Measurements from ENCODE around the gene TMEM89. TPM values are rescaled to one million over a fixed set of nuclear protein-coding genes. Genes with fewer than 3 reads are reported as not detected.

The TMEM89 gene
- total and polyA plus RNA-seq, 2 experiments from 2014 or later: not detected

DNA sequence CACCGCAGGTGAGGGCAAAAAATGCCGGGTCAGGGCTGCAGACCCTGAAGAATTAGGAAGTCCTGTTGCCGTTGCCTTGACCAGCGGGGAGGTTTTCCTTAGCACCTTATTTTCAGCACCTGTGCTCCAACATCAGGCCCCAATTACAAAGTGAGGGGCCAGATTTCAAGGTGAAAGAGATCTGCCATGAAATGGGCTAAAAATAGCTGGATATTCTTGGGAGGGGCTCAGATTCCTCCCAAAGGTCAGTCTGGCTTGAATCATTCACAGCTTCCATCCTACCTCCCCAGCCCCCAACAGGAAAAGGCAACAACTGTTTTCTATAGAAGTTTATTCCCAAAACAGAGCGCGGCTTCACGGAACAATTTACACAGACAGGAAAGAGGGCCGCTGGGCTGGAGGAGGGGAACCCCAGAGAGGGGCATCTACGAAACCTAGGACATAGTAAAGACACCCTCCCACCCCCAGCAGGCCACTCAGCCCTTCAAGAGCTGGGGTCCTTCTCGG, 14.6 kb upstream of the TMEM89 start (continued):
- TF ChIP-seq, protein P1, sequence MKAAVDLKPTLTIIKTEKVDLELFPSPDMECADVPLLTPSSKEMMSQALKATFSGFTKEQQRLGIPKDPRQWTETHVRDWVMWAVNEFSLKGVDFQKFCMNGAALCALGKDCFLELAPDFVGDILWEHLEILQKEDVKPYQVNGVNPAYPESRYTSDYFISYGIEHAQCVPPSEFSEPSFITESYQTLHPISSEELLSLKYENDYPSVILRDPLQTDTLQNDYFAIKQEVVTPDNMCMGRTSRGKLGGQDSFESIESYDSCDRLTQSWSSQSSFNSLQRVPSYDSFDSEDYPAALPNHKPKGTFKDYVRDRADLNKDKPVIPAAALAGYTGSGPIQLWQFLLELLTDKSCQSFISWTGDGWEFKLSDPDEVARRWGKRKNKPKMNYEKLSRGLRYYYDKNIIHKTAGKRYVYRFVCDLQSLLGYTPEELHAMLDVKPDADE (IDR thresholded peaks at IDR 0.05): no peak
- no peak for TF ChIP-seq CREB1 (CRISPR knock-in tag; IDR thresholded peaks at IDR 0.05; ENCODE audit: low read depth)
- TF ChIP-seq EZH2phosphoT487 (IDR thresholded peaks at IDR 0.05; ENCODE audit: unreplicated experiment): no peak
- TF ChIP-seq, protein P2, sequence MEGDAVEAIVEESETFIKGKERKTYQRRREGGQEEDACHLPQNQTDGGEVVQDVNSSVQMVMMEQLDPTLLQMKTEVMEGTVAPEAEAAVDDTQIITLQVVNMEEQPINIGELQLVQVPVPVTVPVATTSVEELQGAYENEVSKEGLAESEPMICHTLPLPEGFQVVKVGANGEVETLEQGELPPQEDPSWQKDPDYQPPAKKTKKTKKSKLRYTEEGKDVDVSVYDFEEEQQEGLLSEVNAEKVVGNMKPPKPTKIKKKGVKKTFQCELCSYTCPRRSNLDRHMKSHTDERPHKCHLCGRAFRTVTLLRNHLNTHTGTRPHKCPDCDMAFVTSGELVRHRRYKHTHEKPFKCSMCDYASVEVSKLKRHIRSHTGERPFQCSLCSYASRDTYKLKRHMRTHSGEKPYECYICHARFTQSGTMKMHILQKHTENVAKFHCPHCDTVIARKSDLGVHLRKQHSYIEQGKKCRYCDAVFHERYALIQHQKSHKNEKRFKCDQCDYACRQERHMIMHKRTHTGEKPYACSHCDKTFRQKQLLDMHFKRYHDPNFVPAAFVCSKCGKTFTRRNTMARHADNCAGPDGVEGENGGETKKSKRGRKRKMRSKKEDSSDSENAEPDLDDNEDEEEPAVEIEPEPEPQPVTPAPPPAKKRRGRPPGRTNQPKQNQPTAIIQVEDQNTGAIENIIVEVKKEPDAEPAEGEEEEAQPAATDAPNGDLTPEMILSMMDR (conservative IDR thresholded peaks at IDR 0.05; ENCODE audit: low read depth in 2 of 2): no peak
- no peak for TF ChIP-seq NANOG (IDR thresholded peaks at IDR 0.05; ENCODE audit: borderline replicate concordance)

DNA sequence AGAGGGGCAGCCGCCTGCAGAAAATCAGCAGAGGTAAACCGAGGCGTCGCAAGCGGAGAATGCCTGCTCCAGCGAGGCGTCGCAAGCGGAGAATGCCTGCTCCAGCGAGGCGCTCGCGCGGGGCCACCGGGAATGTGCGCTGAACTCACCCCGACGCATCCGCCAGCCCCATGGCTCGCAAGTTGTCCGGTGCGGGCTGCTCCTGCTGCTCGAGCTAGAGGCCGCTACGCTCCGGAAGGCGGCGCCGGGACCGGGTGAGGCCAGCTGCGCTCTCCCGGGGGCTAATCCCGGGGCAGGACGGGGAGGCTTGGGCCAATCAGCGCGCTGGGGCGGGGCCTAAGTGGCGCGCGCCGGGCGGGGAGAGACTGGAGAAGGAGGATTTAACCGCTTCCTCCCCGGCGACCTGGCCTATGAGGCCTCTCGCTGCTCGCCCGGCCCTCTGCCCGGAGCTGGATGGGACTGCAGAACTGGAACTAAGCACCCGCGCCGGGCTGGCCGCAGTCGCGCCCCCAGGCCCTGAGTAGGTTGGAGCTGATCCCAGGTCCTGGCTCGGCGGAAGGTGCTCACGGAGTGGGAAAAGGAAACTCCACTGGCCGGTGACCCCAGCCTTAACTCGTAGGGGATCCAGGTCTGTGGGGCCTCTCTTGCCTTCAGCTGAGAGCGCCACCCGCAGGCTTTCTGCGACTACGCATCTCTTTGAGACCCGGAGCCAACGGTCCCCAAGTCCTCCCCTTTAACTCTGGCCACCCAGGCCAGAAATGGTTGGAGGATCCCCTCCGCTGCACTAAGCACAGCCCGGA, 13.9 kb upstream of the TMEM89 start, which contains the start of gene SLC26A6:
SLC26A6 (minus strand) TSS at position 240 of the 800 bp plus-strand sequence; CDS start at position 172, 68 bp downstream.
- H3K27ac Mint-ChIP-seq: peak within 1 kb of the TSS; percentile 93
- Histone ChIP-seq H3K27ac (ENCODE audit: low read depth) (peak within 1 kb of the TSS; percentile 91), H3F3A (replicated peaks; ENCODE audit: low read depth) (peaks cover 3% of the 10 kb centered on the region; the same call in 1 of the 2 replicates), H3K4me2 (peak within 1 kb of the TSS; percentile 90), H3K36me3 (ENCODE audit: insufficient read depth) (peaks cover 4% of the 10 kb centered on the region; the same call in 1 of the 2 replicates), H2AFZ (peak within 1 kb of the TSS; percentile 84; the same call in 1 of the 2 replicates), H3K79me2 (replicated peaks; ENCODE audit: insufficient read depth) (peaks cover 10% of the 10 kb centered on the region), H3K4me3 (peak within 1 kb of the TSS; percentile 93), H4K20me1 (replicated peaks; ENCODE audit: insufficient read depth) (peaks cover 5% of the 10 kb centered on the region), H3K9me2 (ENCODE audit: insufficient read depth) (no peaks in the 10 kb centered on the region), H3K27me3 (ENCODE audit: insufficient read depth) (no peaks in the 10 kb centered on the region), H3K4me1 (ENCODE audit: insufficient read depth) (peaks cover 12% of the 10 kb centered on the region)
- H3K4me1 Mint-ChIP-seq: peaks cover 33% of the 10 kb centered on the region
- H3K36me3 Mint-ChIP-seq (ENCODE audit: low read depth): peaks cover 31% of the 10 kb centered on the region
- no peaks in the 10 kb centered on the region for H3K9me3 Mint-ChIP-seq
- ATAC-seq (peak; percentile 88), DNase-seq (ENCODE audit: low spot score) (peak; percentile 99)
- peaks cover 15% of the 10 kb centered on the region for H3K27me3 Mint-ChIP-seq (ENCODE audit: insufficient read depth, low read depth, poor library complexity)
- peak within 1 kb of the TSS; percentile 89 for H3K4me3 Mint-ChIP-seq
- TF ChIP-seq, protein P3, sequence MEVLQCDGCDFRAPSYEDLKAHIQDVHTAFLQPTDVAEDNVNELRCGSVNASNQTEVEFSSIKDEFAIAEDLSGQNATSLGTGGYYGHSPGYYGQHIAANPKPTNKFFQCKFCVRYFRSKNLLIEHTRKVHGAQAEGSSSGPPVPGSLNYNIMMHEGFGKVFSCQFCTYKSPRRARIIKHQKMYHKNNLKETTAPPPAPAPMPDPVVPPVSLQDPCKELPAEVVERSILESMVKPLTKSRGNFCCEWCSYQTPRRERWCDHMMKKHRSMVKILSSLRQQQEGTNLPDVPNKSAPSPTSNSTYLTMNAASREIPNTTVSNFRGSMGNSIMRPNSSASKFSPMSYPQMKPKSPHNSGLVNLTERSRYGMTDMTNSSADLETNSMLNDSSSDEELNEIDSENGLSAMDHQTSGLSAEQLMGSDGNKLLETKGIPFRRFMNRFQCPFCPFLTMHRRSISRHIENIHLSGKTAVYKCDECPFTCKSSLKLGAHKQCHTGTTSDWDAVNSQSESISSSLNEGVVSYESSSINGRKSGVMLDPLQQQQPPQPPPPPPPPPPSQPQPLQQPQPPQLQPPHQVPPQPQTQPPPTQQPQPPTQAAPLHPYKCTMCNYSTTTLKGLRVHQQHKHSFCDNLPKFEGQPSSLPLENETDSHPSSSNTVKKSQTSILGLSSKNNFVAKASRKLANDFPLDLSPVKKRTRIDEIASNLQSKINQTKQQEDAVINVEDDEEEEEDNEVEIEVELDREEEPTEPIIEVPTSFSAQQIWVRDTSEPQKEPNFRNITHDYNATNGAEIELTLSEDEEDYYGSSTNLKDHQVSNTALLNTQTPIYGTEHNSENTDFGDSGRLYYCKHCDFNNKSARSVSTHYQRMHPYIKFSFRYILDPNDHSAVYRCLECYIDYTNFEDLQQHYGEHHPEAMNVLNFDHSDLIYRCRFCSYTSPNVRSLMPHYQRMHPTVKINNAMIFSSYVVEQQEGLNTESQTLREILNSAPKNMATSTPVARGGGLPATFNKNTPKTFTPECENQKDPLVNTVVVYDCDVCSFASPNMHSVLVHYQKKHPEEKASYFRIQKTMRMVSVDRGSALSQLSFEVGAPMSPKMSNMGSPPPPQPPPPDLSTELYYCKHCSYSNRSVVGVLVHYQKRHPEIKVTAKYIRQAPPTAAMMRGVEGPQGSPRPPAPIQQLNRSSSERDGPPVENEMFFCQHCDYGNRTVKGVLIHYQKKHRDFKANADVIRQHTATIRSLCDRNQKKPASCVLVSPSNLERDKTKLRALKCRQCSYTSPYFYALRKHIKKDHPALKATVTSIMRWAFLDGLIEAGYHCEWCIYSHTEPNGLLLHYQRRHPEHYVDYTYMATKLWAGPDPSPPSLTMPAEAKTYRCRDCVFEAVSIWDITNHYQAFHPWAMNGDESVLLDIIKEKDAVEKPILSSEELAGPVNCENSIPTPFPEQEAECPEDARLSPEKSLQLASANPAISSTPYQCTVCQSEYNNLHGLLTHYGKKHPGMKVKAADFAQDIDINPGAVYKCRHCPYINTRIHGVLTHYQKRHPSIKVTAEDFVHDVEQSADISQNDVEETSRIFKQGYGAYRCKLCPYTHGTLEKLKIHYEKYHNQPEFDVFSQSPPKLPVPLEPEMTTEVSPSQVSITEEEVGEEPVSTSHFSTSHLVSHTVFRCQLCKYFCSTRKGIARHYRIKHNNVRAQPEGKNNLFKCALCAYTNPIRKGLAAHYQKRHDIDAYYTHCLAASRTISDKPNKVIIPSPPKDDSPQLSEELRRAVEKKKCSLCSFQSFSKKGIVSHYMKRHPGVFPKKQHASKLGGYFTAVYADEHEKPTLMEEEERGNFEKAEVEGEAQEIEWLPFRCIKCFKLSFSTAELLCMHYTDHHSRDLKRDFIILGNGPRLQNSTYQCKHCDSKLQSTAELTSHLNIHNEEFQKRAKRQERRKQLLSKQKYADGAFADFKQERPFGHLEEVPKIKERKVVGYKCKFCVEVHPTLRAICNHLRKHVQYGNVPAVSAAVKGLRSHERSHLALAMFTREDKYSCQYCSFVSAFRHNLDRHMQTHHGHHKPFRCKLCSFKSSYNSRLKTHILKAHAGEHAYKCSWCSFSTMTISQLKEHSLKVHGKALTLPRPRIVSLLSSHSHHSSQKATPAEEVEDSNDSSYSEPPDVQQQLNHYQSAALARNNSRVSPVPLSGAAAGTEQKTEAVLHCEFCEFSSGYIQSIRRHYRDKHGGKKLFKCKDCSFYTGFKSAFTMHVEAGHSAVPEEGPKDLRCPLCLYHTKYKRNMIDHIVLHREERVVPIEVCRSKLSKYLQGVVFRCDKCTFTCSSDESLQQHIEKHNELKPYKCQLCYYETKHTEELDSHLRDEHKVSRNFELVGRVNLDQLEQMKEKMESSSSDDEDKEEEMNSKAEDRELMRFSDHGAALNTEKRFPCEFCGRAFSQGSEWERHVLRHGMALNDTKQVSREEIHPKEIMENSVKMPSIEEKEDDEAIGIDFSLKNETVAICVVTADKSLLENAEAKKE (CRISPR knock-in tag; IDR thresholded peaks at IDR 0.05): no peak
- TF ChIP-seq, protein P2 (conservative IDR thresholded peaks at IDR 0.05; ENCODE audit: low read depth in 2 of 2): peak; percentile 78 to 80
- peak; percentile 77 for TF ChIP-seq POLR2AphosphoS5 (IDR thresholded peaks at IDR 0.05; ENCODE audit: low read depth)

All from GM23338 (cell line).